Effector CD4-positive, alpha-beta T cell (primary cell): Measurements from ENCODE around the gene NHLRC2.

Experiments
- DNase-seq: peaks from one replicate; pipeline ENCODE4 v3.0.0-alpha.2; 2020

Gene NHLRC2

DNA sequence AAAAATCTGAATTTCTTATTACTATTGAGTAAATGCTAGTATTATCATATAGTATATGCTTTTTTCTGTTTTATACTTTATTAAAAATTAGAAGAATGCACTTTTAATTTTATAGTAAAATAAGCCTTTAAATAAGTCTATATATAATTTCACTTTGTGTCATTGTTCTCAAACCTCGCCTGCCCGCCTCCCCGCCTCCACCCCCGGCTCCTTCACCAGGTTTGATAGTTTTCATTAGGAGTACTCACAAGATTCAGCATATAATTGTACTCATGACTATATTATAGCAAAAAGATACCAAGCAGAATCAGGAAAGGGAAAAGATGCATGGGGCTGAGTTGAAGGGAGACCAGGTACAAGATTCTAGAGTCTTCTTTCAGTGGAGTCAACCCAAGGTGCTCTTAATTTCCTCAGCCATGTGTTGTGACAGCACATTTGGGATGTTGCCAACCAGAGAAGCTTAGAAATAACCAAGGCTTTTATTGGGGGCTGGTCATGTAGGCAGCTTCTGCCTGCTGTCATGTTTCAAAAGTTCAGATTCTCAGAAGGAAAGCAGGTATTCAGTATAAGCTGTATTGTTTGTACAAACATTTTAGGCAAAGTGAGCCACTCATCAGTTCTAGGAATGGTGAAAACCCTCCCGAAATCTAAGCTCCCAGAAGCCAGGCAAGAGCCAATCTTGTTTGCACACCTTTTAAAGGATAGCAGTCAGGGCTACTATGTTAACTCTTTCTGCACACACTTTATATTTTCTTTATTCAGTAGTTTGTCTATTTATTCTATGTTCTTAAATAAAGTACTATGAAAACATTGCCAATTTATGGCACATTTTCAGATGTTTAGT, 12.3 kb downstream of the NHLRC2 start:
- DNase-seq: no peak

DNA sequence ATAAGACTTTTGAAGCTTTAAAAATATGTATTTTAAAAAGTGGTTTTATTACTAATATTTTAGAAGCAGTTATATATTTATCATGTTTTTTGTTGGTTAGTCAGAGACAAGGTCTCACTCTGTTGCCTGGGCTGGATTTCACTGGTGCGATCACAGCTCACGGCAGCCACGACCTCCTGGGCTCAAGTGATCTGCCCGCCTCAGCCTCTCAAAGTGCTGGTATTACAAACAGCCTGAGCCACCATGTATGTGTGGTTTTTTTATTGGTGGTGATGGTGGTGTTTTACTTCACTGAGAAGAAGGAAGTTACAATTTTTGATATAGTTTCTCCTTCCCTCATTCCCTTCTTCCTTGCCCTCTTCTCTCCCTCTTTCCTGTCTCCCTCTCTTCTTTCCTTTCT, 13.4 kb downstream of the NHLRC2 start:
- DNase-seq: no peak

- DNase-seq: no peak
Measured at GRCh38 chr10:113869789-113870188, 15.3 kb downstream of the NHLRC2 start.

DNA sequence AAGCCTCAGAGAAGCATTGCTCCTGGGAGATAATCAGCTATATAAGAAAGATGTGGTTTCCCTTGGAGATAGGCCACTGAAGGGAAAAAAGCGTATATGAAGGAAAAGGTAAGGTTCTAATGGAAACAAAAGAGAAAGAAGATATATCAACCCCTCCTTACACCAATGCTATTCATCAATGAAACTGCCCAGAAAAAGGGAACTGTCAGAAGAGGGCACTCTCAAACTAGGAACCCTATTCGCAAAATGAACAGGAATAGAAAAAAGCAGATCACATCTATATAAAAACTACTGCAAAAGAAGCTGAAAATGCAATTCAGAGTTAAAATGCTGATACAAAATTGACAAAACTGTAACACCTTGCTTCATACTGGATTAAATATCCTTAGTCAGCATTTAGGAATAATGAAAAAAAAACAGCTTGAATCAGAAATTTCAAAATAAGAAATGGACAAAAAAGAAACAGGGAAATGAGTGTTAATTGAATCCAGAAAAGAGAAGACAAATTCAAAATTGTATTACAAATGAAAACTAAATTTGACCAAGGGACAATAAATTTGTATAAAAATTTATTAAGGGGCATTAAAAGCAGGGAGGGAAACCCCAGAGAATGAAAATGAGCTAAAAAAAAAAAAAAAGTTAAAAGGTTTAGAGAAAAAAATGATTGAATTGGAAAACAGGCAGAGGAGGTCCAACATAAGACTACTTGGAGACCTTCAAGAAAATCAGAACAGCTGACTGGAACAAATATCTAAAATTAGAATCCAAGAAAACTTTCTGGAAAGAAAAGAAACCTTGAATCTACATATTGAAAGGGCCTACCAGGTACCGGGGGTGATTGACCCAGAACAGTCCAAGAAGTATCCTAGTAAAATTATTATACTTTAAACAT, 17.9 kb downstream of the NHLRC2 start:
- DNase-seq: no peak

- no peak for DNase-seq
Measured at GRCh38 chr10:113875212-113875611, 20.8 kb downstream of the NHLRC2 start.

DNA sequence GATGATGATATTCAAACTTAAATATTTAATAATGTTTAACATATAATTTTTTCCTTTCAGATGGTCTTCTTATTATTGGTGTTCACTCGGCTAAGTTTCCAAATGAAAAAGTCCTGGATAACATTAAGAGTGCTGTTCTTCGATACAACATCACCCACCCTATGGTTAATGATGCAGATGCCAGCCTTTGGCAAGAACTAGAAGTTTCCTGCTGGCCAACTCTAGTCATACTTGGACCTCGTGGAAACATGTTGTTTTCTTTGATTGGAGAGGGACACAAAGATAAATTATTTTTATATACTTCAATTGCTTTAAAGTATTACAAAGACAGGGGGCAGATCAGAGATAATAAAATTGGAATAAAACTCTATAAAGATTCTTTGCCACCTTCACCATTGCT, 22.0 kb downstream of the NHLRC2 start:
- DNase-seq: no peak

DNA sequence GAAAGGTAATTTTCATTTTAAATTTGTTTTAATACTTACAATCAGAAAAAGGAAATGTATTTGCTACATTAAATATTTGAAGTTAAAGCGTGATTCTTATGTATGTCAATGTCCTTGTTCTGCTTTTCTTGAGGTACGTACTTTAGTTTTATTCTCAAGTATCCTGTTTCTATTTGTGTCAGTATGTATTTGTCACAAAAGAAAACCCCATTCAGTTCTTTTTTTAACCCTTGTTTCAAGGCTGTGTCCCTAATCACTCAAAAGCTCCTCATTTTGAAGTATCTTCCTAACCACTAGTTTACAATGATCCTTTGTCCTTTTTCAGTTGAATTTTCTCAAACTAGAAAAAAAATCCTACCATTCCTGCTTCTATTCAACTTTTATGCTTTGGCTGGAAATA, 25.2 kb downstream of the NHLRC2 start:
- no peak for DNase-seq

DNA sequence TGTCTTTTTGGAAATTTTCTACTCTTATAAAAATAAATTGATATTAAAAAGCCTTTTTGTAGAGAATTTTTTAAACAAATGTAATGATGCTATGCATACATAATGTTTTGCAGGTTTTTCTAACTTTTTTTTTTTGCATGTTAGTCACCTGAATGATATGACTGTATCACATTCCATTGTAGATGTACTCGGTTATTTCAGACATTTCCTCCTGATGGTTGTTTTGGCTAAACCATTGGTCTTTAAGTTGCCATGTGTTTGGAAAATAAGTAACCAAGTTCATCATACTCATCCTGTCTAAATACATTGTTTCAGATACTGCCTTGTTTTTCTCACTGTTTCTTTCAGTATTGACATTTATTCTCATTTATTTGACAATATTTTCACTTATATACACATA, 25.8 kb downstream of the NHLRC2 start:
- DNase-seq: no peak

DNA sequence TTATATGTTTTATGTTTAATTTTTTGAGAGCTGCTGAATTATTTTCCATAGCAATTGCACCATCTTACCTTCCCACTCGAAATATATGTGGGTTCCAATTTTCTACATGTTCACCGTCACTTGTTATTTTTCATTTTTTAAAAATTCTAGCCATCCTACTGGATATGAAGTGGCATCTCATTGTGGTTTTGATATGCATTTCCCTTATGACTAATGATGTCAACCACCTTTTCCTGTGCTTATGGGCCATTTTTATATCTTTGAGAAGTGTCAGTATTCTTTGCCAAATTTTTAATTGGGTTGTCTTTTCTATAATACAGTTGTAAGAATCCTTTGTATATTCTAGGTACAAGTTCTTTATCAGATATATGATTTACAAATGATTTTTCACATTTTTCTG, 27.8 kb downstream of the NHLRC2 start:
- DNase-seq: no peak

- no peak for DNase-seq
Measured at GRCh38 chr10:113889911-113890310, 35.5 kb downstream of the NHLRC2 start.

DNA sequence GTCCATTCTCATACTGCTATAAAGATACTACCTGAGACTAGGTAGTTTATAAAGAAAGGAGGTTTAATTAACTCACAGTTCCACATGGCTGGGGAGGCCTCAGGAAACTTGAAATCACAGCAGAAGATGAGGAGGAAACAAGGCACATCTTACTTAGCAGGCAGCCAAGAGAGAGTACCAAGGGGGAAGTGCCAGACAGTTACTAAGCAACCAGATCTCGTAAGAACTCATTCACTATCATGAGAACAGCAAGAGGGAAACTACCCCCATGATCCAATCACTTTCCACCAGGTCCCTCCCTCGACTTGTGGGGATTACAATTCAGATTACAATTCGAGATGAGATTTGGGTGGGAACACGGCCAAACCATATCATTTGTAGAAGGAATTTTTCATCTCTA, 36.3 kb downstream of the NHLRC2 start:
- no peak for DNase-seq

- no peak for DNase-seq
Measured at GRCh38 chr10:113891476-113891875, 37.0 kb downstream of the NHLRC2 start.

- no peak for DNase-seq
Measured at GRCh38 chr10:113893570-113893969, 39.1 kb downstream of the NHLRC2 start.

DNA sequence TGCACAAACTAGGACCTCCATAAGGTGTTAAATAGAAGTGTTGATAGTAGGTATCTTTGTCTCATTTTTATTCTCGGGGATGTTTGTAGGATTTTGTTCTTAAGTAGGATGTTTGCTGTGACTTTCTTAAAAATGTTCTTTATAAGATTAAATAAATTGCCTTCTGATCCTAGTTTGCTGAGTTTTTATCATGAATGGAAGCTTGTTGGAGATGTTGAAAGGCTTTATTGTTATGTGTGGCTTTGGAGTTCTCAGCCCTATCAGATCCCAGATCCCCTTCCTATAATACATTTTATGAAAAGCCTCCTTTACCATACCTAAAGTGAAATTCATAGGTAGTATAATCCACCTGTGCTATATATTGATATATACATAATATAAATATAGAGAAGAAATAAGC, 40.1 kb downstream of the NHLRC2 start:
- DNase-seq: no peak

DNA sequence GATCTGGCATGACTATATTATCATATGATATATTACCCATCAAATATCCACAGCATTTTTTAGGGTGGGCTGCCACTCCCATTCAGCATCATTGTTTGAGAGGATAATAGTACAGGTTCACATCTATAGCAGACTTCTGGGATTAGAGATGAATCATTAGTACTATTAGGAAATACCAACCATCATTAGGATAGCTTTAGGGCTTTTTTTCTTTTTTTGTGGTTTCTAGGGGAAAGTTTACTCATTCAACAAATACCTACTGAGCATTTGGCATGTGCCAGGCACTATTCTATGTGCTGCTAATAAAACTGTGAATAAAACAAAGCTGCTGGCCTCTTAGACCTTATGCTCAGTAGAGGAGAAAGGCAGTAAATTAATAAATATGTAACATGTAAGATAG, 40.6 kb downstream of the NHLRC2 start:
- no peak for DNase-seq

DNA sequence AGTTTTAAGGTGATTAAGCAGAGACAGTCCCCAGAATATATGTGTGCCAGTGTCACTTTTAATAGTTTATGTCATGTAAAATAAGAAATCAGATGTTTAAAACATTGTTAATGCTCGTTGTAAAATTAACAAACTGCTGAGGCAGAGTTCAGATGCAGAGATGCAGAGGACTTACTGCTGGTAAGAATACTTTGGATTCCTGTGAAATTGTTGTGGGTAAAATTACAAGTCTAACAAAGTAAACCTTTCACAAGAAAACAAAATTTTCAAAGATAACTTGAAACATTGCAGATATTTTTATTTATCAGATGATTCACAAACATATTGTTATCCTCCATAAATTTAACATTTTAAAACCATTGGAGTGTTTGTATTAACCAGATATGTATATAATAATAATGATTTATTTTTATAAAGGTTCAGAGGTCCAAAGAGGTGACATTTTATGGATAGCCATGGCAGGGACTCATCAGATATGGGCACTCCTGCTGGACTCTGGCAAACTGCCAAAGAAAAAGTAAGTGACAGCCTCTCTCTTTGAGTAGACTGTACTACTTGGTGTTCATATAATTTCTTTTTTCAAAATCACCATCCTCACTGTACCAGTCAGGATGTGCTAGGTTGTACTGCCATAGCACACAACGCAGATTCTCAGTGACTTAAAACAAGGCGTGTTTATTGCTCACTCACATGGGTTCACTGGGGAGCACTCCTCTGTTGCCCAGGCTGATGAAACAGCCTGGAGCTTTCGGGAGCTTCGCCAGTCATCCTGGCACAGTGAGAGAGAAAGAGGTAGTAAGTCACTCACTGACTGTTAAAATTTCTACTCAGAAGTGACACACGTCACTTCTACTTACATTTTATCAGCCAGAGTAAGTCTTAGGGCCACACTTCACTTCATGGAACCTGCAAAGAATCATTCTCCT, 43.5 kb downstream of the NHLRC2 start:
- DNase-seq: no peak

DNA sequence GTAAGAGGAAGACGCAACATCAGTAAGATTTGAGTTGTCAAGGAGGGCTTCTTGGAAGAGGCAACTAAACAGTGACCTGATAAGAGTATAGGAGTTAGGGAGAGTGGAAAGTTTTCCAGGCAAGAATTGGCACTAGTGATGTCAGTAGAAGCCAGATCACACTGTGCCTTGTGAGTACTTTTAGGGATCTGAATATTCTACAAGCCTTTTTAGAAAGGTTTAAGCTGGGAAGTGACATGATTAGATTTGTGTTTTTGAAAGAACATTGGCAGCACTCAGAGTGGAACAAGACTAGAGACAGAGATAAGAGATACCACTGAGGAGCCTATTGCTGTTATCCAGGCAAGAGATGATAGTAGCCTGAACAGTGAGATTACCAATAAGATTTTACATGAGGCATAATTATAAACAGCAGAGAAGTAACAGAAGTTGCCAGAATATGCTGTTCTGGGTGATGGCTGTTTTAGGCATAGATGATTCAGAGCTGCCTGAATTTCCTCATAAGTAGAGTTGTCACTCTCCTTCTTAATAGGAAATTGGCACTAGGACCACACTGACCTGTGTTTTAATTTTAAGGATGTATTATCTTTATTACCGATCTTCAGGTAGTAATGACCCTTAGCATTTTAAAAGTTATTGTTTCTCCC, 45.6 kb downstream of the NHLRC2 start:
- DNase-seq: no peak

GRCh38 chr10:113905756-113906155, 51.3 kb downstream of the NHLRC2 start:
- DNase-seq: no peak

- DNase-seq: no peak
Measured at GRCh38 chr10:113907166-113907565, 52.7 kb downstream of the NHLRC2 start.

- DNase-seq: no peak
Measured at GRCh38 chr10:113908236-113908635, 53.8 kb downstream of the NHLRC2 start.

DNA sequence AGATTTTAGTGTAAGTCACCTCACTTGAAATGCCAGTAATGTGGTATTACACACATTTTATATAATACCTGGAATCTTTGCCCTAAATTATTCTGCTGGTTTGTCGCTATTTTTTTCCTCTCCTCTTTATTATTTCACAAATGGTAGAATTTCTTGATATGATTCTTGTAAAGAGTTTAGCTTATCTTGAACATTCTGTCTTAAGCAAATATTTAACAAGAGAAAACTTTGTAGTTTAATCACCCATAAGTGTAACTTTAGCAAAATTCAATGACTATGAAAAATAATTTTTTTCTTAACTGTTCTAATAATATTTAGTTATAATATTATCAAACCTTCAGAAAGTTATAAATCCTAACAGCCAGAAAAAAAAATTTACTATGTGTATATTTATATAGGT, 56.7 kb downstream of the NHLRC2 start:
- DNase-seq: no peak

DNA sequence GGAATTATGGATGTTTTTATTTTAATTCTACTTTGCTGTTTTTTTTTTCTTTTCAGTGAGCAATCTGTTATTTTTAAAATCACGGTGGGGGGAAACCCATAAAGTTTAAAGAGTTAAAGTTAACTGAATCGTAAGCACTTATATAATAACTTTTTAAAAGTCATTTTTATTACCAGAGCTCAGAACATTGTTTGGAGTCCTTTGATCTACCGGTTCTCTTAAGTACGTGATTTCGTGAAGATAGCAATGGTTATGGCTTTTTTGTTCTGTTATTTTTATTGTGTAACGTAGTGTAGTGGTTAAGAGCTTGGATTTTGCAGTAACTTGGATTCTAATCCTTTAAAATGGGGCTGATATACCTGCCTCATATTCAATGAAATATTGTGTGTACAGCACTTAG, 57.4 kb downstream of the NHLRC2 start:
- DNase-seq: no peak
